HTR-8/SVneo (cell line): ENCODE data around the gene INPP5D.

Experiments used
- DNase-seq: peaks from one replicate; pipeline ENCODE4 v3.0.0; 2011; ENCODE audit warnings: low spot score, mixed read lengths; ENCODE audit not compliant: insufficient read length
- FAIRE-seq: peaks from 2 replicates; lab custom pipeline; 2011; peaks lifted over from hg19 to GRCh38; lab: Jason Lieb, UNC

Gene INPP5D

DNA sequence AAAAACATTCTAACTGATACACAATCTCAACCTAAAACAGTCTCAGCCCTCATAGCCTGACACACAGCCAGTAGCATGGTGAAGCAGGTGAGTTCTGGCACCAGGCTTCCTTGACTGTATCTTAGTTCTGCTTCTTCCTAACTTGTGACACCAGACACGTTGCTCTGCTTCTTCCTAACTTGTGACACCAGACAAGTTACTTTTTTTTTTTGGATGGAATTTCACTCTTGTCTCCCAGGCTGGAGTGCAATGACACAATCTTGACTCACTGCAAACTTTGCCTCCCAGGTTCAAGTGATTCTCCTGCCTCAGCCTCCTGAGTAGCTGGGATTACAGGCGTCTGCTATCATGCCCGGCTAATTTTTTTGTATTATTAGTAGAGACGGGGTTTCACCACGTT is 184.7 kb downstream of the INPP5D start:
- FAIRE-seq (no peak), DNase-seq (no peak)

- no peak for FAIRE-seq
- no peak for DNase-seq
Observed at GRCh38 chr2:233245406-233245805, 185.3 kb downstream of the INPP5D start.

DNA sequence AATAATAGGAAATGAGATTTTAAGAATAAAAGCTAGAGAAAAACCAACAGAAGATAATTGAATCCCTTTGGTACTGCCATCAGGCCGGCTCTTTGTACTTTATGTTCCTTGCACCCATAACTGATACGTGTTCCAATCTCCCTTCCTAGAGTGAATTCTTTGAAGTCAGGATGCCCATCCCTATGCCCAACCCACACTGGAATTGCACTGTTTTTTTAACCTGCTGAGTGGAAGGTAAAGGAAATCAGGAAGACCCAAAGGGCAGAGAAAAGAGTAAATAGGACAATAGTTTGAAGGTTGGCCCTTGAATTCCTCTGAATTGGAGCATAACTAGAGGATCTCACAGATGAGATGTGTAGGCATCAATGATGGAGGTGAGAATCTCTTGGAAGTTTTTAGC is 187.0 kb downstream of the INPP5D start:
- FAIRE-seq: no peak
- DNase-seq: no peak

DNA sequence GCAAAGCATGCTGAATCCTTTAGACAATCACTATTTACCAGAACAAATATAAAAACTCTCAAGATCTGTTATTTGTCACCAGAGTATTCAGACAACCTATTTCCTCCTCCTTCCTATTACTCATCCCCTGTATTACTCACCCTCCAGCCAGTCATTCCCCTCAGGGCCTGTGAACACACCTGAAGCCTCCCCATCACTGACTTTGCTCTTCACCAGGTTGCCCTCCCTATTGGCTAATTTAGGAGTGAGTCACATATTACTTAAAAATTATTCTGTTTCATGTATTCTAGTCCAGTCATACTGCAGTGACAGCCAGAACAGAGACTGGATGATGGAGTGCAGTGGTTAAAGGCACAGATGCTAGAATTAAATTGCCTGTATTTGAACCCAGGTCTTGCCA is 187.6 kb downstream of the INPP5D start:
- peak; percentile 41 for DNase-seq
- no peak for FAIRE-seq

- FAIRE-seq (no peak), DNase-seq (no peak)
Observed at GRCh38 chr2:233248999-233249398, 188.9 kb downstream of the INPP5D start.

GRCh38 chr2:233250568-233250967 is 190.4 kb downstream of the INPP5D start:
- FAIRE-seq: no peak
- DNase-seq: no peak

DNA sequence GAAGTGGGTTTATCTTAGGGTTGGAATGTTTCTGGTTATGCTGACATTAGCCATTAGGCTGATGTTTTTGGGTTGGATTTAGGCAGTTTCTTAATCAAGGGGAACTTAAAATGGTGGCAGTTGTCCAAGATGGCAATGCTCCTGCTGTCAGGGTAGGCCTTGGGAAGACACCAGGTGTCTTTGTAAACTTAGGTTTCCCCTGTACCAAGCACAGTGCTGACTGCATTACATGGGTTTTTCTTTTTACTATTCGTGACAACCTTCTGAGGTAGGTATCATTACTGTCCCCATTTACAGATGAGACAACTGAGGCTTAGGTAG is 190.8 kb downstream of the INPP5D start:
- DNase-seq (no peak), FAIRE-seq (no peak)

GRCh38 chr2:233251306-233252116 is 191.4 kb downstream of the INPP5D start, which contains the start of gene ATG16L1:
Gene ATG16L1 (plus strand): TSS chr2:233251673. CDS start chr2:233251828, 155 bp downstream.
- no peak for FAIRE-seq
- DNase-seq: peak; percentile 98

GRCh38 chr2:233252227-233252626 is 192.1 kb downstream of the INPP5D start:
- no peak for DNase-seq
- FAIRE-seq: no peak

DNA sequence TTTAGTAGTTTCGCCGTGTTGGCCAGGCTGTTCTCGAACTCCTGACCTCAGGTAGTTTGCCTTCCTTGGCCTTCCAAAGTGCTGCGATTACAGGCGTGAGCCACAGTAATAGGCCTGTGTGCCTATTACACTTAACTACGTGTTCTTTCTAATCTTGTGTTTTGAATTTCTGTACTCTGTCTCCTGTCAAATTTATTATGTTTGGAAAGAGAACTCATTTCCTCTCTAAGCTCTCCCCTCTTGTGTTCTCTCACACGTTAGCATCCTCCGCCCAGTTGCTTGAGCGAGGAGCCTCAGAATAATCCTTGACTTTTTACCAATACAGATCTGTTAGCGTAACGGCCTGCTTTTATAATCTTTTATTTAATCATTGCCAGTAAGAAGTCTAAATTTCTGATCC is 195.0 kb downstream of the INPP5D start:
- FAIRE-seq (no peak), DNase-seq (no peak)

DNA sequence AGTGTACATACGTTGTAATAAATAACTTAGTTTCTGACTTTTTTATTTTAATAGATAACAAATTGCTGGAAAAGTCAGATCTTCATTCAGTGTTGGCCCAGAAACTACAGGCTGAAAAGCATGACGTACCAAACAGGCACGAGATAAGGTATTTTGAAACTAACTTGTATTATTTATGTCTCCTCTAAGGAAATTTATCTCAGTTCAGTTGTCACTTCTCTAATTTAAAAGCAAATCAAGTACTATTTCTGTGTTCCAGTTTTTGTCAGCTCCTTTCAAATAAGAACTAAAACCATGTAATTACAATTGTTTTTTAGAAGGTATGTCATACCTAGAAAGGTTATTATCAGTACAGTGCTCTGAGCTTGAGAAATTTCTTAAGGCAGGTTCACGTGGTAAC is 195.9 kb downstream of the INPP5D start:
- DNase-seq (no peak), FAIRE-seq (no peak)
